Mesendoderm (in vitro differentiated cells): Measurements from ENCODE around the gene TNIK.

ENCODE experiments used
- DNase-seq: peaks from one replicate; pipeline ENCODE4 v3.0.0; 2013
- H2AK5ac ChIP-seq: 2 replicates; pipeline ENCODE4 v1.6.1; 2013; ENCODE audit warnings: low read length, inconsistent platforms
- H2BK120ac ChIP-seq: 2 replicates; pipeline ENCODE4 v1.6.1; 2013; ENCODE audit warnings: low read depth, mild to moderate bottlenecking, low read length, moderate library complexity, mixed read lengths
- H2BK15ac ChIP-seq: replicated peaks from 2 replicates; pipeline ENCODE4 v1.6.1; 2013; ENCODE audit warnings: low read depth, mild to moderate bottlenecking, moderate library complexity
- H2BK5ac ChIP-seq: 2 replicates; pipeline ENCODE4 v1.6.1; 2013; ENCODE audit warnings: low read length, inconsistent platforms
- H3K18ac ChIP-seq: 2 replicates; pipeline ENCODE4 v1.6.1; 2013; ENCODE audit warnings: mild to moderate bottlenecking, low read length, mixed read lengths
- H3K23ac ChIP-seq: one replicate; pipeline ENCODE4 v1.6.1; 2013; ENCODE audit warnings: low read length
- H3K27ac ChIP-seq: 2 replicates; pipeline ENCODE4 v1.5.1; 2013; ENCODE audit warnings: low read depth, mild to moderate bottlenecking, inconsistent platforms, low read length, moderate library complexity
- H3K27me3 ChIP-seq: 2 replicates; pipeline ENCODE4 v1.6.1; 2013; ENCODE audit warnings: low read length, control low read depth, mild to moderate bottlenecking, inconsistent platforms; ENCODE audit not compliant: insufficient read depth, poor library complexity
- H3K36me3 ChIP-seq: 2 replicates; pipeline ENCODE4 v1.6.1; 2013; ENCODE audit warnings: low read length, inconsistent platforms; ENCODE audit not compliant: control insufficient read depth, insufficient read depth
- H3K4ac ChIP-seq: one replicate; pipeline ENCODE4 v1.6.1; 2013; ENCODE audit warnings: low read depth, mild to moderate bottlenecking, low read length, moderate library complexity
- H3K4me1 ChIP-seq: 2 replicates; pipeline ENCODE4 v1.6.1; 2013; ENCODE audit warnings: low read depth, low read length, inconsistent platforms; ENCODE audit not compliant: control insufficient read depth
- H3K4me2 ChIP-seq: 2 replicates; pipeline ENCODE4 v1.6.1; 2013; ENCODE audit warnings: low read length
- H3K4me3 ChIP-seq: 2 replicates; pipeline ENCODE4 v1.5.1; 2013; ENCODE audit warnings: mild to moderate bottlenecking, low read length
- H3K56ac ChIP-seq: one replicate; pipeline ENCODE4 v1.6.1; 2013; ENCODE audit warnings: low read length
- H3K79me1 ChIP-seq: 2 replicates; pipeline ENCODE4 v1.6.1; 2013; ENCODE audit warnings: low read length, inconsistent platforms
- H3K79me2 ChIP-seq: 2 replicates; pipeline ENCODE4 v1.6.1; 2013; ENCODE audit warnings: mild to moderate bottlenecking, low read length; ENCODE audit not compliant: control insufficient read depth, insufficient read depth
- H3K9ac ChIP-seq: 2 replicates; pipeline ENCODE4 v1.6.1; 2013; ENCODE audit warnings: low read length, inconsistent platforms
- H4K5ac ChIP-seq: one replicate; pipeline ENCODE4 v1.6.1; 2013; ENCODE audit warnings: low read length
- H4K8ac ChIP-seq: one replicate; pipeline ENCODE4 v1.6.1; 2013; ENCODE audit warnings: low read depth, mild to moderate bottlenecking, control low read depth, low read length, moderate library complexity
- WGBS: extraction: QIAGEN DNeasy Blood & Tissue Kit; methylation state at CpG from one replicate; pipeline ENCODE4 v1.1.7; 2013; ENCODE audit warnings: low lambda C conversion rate, missing lambda C conversion rate; ENCODE audit not compliant: insufficient coverage; ENCODE audit errors: extremely low coverage; 5-methylcytosine and 5-hydroxymethylcytosine counted together

The TNIK gene

GRCh38 chr3:171095063-171095462 is 365.1 kb downstream of the TNIK start:
- WGBS = no CpG with 5 or more reads among the region's 1 CpG
- no peaks in the 10 kb centered on the region for H3K36me3 ChIP-seq

GRCh38 chr3:171094411-171094810 is 365.8 kb downstream of the TNIK start:
- Histone ChIP-seq H3K79me2 (no peaks in the 10 kb centered on the region), H3K56ac (no peak overlapping the region), H2AK5ac (no peak overlapping the region), H3K36me3 (no peaks in the 10 kb centered on the region), H3K79me1 (no peaks in the 10 kb centered on the region), H4K5ac (no peak overlapping the region), H3K4me3 (no peak overlapping the region), H3K4me1 (no peaks in the 10 kb centered on the region), H2BK15ac (no peak overlapping the region), H3K23ac (no peak overlapping the region), H3K4ac (no peak overlapping the region), H3K9ac (no peak overlapping the region), H4K8ac (no peak overlapping the region), H2BK120ac (no peak overlapping the region), H2BK5ac (no peak overlapping the region), H3K27ac (no peak overlapping the region), H3K27me3 (no peaks in the 10 kb centered on the region), H3K18ac (no peak overlapping the region), H3K4me2 (no peak overlapping the region)
- no peak for DNase-seq
- no CpG with 5 or more reads among the region's 3 CpGs for WGBS

More at GRCh38 chr3:171095063-171095462, 365.1 kb downstream of the TNIK start:
- no peak overlapping the region for H2BK15ac ChIP-seq
- DNase-seq = peak; percentile 22
- H4K8ac ChIP-seq = no peak overlapping the region
- H3K27ac ChIP-seq = no peak overlapping the region
- H3K4me3 ChIP-seq = no peak overlapping the region
- no peak overlapping the region for H3K4me2 ChIP-seq
- no peak overlapping the region for H3K56ac ChIP-seq
- H2BK120ac ChIP-seq = no peak overlapping the region
- no peaks in the 10 kb centered on the region for H3K79me1 ChIP-seq
- H3K79me2 ChIP-seq = no peaks in the 10 kb centered on the region
- no peaks in the 10 kb centered on the region for H3K27me3 ChIP-seq
- no peak overlapping the region for H3K18ac ChIP-seq
- no peak overlapping the region for H3K4ac ChIP-seq
- H4K5ac ChIP-seq = no peak overlapping the region
- H3K9ac ChIP-seq = no peak overlapping the region
- H3K4me1 ChIP-seq = no peaks in the 10 kb centered on the region
- no peak overlapping the region for H2AK5ac ChIP-seq
- H2BK5ac ChIP-seq = no peak overlapping the region
- H3K23ac ChIP-seq = no peak overlapping the region

GRCh38 chr3:171093462-171093861 is 366.7 kb downstream of the TNIK start:
- no peak overlapping the region for H3K23ac ChIP-seq
- H2BK15ac ChIP-seq = no peak overlapping the region
- H3K36me3 ChIP-seq = no peaks in the 10 kb centered on the region
- DNase-seq = peak; percentile 31
- no peak overlapping the region for H3K56ac ChIP-seq
- H4K8ac ChIP-seq = no peak overlapping the region
- no peak overlapping the region for H2BK120ac ChIP-seq
- H4K5ac ChIP-seq = no peak overlapping the region
- H3K4me1 ChIP-seq = no peaks in the 10 kb centered on the region
- no peak overlapping the region for H2AK5ac ChIP-seq
- no peak overlapping the region for H3K4me2 ChIP-seq
- no peaks in the 10 kb centered on the region for H3K79me2 ChIP-seq
- no peak overlapping the region for H2BK5ac ChIP-seq
- no peak overlapping the region for H3K18ac ChIP-seq
- no peak overlapping the region for H3K4ac ChIP-seq
- no peaks in the 10 kb centered on the region for H3K27me3 ChIP-seq
- no peak overlapping the region for H3K4me3 ChIP-seq
- no peaks in the 10 kb centered on the region for H3K79me1 ChIP-seq
- H3K27ac ChIP-seq = no peak overlapping the region
- H3K9ac ChIP-seq = no peak overlapping the region

- H4K5ac ChIP-seq = no peak overlapping the region
- no peak overlapping the region for H3K4me3 ChIP-seq
- no peak overlapping the region for H3K27ac ChIP-seq
- no peak overlapping the region for H2BK120ac ChIP-seq
- H3K56ac ChIP-seq = no peak overlapping the region
- H4K8ac ChIP-seq = no peak overlapping the region
- H2BK5ac ChIP-seq = no peak overlapping the region
- no peak overlapping the region for H3K9ac ChIP-seq
- no peaks in the 10 kb centered on the region for H3K27me3 ChIP-seq
- H3K4ac ChIP-seq = no peak overlapping the region
- no peaks in the 10 kb centered on the region for H3K36me3 ChIP-seq
- no peak overlapping the region for H2AK5ac ChIP-seq
- H3K79me2 ChIP-seq = no peaks in the 10 kb centered on the region
- H3K18ac ChIP-seq = no peak overlapping the region
- no peak overlapping the region for H3K23ac ChIP-seq
- no peaks in the 10 kb centered on the region for H3K4me1 ChIP-seq
- WGBS = no CpG with 5 or more reads among the region's 1 CpG
- DNase-seq = no peak
- no peak overlapping the region for H3K4me2 ChIP-seq
- no peak overlapping the region for H2BK15ac ChIP-seq
- H3K79me1 ChIP-seq = no peaks in the 10 kb centered on the region
Measured at GRCh38 chr3:171092467-171092911, 367.7 kb downstream of the TNIK start.

- Histone ChIP-seq H3K9ac (no peak overlapping the region), H3K4me1 (no peaks in the 10 kb centered on the region), H3K79me2 (no peaks in the 10 kb centered on the region), H3K4me2 (no peak overlapping the region), H3K23ac (no peak overlapping the region), H3K56ac (no peak overlapping the region), H3K79me1 (no peaks in the 10 kb centered on the region), H3K27ac (no peak overlapping the region), H4K8ac (no peak overlapping the region), H4K5ac (no peak overlapping the region), H2BK15ac (no peak overlapping the region), H3K4ac (no peak overlapping the region), H3K18ac (no peak overlapping the region), H3K36me3 (no peaks in the 10 kb centered on the region), H3K27me3 (no peaks in the 10 kb centered on the region), H2AK5ac (no peak overlapping the region), H2BK5ac (no peak overlapping the region), H2BK120ac (no peak overlapping the region), H3K4me3 (no peak overlapping the region)
- DNase-seq = no peak
- WGBS = no CpG with 5 or more reads among the region's 2 CpGs
Measured at GRCh38 chr3:171090321-171090720, 369.9 kb downstream of the TNIK start.

- Histone ChIP-seq H3K4me3 (no peak overlapping the region), H3K27ac (no peak overlapping the region), H3K36me3 (no peaks in the 10 kb centered on the region), H3K4ac (no peak overlapping the region), H4K8ac (no peak overlapping the region), H2AK5ac (no peak overlapping the region), H3K4me1 (no peaks in the 10 kb centered on the region), H3K9ac (no peak overlapping the region), H3K18ac (no peak overlapping the region), H3K56ac (no peak overlapping the region), H2BK5ac (no peak overlapping the region), H3K4me2 (no peak overlapping the region), H3K79me2 (no peaks in the 10 kb centered on the region), H3K27me3 (no peaks in the 10 kb centered on the region), H2BK15ac (no peak overlapping the region), H3K79me1 (no peaks in the 10 kb centered on the region), H4K5ac (no peak overlapping the region), H2BK120ac (no peak overlapping the region), H3K23ac (no peak overlapping the region)
- WGBS = no CpG with 5 or more reads among the region's 2 CpGs
- DNase-seq = peak; percentile 58
Measured at GRCh38 chr3:171088964-171089754, 371.0 kb downstream of the TNIK start.
